UCSD-AML1 (cell line): ENCODE results near the gene OR3A3.

Source experiments
- DNase-seq: peaks from one replicate; lab custom pipeline; 2025; ENCODE audit not compliant: unreplicated experiment; lab: John Stamatoyannopoulos, UW

The OR3A3 gene

DNA sequence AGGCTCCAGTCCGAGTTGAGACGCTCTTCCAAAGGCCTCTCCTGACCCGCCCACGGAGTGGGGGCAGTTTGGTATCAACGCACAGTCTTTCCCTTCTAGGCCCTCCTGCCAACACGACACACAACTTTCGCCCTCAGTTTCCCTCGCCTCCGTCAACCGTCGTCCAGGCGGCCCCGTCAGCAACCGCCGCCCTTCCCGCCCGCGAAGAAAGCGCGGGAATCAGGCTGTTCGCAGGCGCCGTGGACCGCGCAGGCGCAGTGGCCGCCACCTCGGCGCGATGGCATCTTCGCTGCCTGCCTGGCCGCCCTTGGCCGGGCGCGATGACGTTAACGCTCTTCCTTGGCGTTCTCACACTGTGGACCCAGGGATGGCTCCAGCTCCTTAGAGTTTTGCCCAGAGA, 60.4 kb downstream of the OR3A3 start, which contains the start of gene SPATA22:
TSS of gene SPATA22 (minus strand) at position 221 of the 400 bp plus-strand sequence. CDS start 2,494 bp downstream, outside the sequence.
- no peak for DNase-seq

DNA sequence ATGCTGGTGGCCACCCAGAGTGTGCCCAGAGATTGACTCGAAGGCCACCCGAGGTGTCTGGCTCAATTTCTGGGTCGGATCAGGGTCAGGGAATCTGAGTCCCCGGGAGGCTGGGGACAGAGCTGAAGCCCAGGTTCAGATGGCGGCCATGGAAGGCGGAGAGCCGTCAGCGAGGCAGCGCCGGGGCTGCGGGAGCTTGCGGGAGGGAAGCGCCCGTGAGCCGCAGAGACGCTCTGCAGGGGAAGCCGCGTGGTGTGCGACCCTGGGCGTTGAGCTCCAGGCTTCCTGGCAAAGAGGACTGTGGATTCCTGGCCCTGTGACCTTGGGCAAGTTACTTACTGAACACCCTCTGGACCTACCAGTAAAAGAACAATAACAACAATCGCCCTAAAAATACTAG, 61.0 kb downstream of the OR3A3 start:
- DNase-seq = no peak
